ENCODE data around the gene NPY4R2.
"Not testable (repeated sequence)": the region's sequence is repeated elsewhere in the genome, so short reads cannot be mapped to it uniquely, and the experiment has no call there.

The NPY4R2 gene

DNA sequence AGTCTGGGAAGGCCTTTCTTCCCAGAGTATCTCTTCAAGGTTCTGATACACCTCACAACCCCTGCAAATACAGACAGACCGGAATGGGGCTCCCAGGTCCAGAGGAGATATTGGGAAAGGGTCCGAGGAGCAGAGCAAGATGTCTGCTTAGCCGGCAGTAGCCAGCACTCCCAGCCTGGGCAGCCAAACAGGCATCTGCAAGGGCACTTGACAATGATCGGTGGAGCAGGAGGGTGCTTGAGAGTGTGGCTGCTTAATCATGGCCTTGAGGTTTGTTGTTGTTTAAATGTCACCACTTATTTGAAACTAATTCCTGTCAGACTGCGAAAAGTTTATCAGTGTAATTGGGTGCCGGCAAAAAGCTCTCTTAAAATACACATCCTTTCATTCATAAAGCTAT lies 15.0 kb downstream of the NPY4R2 start:
- H3K27ac ChIP-seq (ENCODE audit: low read depth, low read length); H3K36me3 ChIP-seq (ENCODE audit: insufficient read depth, low read length); H3K4me1 ChIP-seq (ENCODE audit: control insufficient read depth, insufficient read depth, low read length, unreplicated experiment); H3K79me2 ChIP-seq (ENCODE audit: control insufficient read depth, insufficient read depth, low read length, unreplicated experiment); H3K27me3 ChIP-seq (ENCODE audit: insufficient read depth, low read length); H3K4me3 ChIP-seq (ENCODE audit: low read depth, low read length); H2AFZ ChIP-seq (ENCODE audit: low read length, unreplicated experiment): not testable (repeated sequence)

DNA sequence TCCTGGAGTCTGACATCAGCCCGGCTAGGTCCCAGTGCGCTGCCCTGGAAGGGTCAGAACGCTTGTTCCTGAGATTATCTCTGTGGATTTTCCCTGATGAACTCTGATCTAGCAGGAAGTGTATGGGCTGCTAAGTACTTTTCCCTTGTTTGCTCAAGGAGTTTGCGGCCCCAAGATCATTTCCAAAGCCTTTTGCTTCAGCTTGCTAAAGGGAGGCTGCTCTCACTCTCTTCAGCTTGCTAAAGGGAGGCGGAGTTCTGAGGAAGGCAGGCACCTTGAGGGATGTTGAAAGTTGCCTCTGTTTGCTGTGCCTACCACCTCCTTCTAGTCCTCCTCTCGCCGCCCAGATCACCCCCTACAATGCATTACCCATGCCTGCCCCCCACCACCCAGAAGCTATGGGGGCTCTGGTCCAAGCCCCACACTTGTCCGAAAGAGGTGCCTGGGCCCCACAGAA lies 18.3 kb downstream of the NPY4R2 start:
- H3K79me2 ChIP-seq (ENCODE audit: control insufficient read depth, insufficient read depth, low read length, unreplicated experiment); H3K4me3 ChIP-seq (ENCODE audit: low read depth, low read length); H3K36me3 ChIP-seq (ENCODE audit: insufficient read depth, low read length); H2AFZ ChIP-seq (ENCODE audit: low read length, unreplicated experiment); H3K27ac ChIP-seq (ENCODE audit: low read depth, low read length); H3K27me3 ChIP-seq (ENCODE audit: insufficient read depth, low read length); H3K4me1 ChIP-seq (ENCODE audit: control insufficient read depth, insufficient read depth, low read length, unreplicated experiment): not testable (repeated sequence)

DNA sequence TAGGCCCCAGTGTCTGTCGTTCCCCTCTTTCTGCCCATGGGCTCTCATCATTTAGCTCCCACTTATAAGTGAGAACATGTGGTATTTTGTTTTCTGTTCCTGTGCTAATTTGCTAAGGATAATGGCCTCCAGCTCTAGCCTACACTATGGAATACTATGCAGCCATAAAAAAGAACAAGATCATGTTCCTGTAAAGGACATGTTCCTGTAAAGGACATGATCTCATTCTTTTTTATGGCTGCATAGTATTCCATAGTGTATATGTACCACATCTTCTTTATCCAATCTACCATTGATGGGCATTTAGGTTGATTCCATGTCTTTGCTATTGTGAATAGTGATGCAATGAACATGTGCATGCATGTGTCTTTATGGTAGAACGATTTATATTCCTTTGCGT lies 19.2 kb downstream of the NPY4R2 start:
- not testable (repeated sequence) for H3K4me3 ChIP-seq (ENCODE audit: low read depth, low read length); H3K36me3 ChIP-seq (ENCODE audit: insufficient read depth, low read length); H2AFZ ChIP-seq (ENCODE audit: low read length, unreplicated experiment); H3K79me2 ChIP-seq (ENCODE audit: control insufficient read depth, insufficient read depth, low read length, unreplicated experiment); H3K27ac ChIP-seq (ENCODE audit: low read depth, low read length); H3K4me1 ChIP-seq (ENCODE audit: control insufficient read depth, insufficient read depth, low read length, unreplicated experiment); H3K27me3 ChIP-seq (ENCODE audit: insufficient read depth, low read length)

DNA sequence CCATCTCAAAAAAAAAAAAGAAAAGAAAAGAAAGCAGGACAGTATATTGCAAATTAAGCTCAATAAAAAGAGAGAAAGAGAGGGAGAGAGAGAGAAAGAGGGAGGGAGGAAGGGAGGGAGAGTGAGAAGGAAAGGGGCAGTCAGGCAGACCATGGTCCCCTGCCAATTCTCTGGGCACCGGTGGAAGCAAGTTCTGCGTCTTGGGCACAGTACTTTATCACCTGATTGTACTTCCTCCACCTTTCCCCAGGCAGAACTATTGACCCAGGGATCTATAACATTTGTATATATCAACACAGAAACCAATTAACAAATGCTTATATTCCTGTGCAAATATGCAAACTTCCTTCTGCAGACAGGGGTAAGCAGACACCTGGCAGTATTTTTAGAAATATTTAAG lies 22.4 kb downstream of the NPY4R2 start:
- H3K79me2 ChIP-seq (ENCODE audit: control insufficient read depth, insufficient read depth, low read length, unreplicated experiment); H3K36me3 ChIP-seq (ENCODE audit: insufficient read depth, low read length); H3K27me3 ChIP-seq (ENCODE audit: insufficient read depth, low read length): not testable (repeated sequence)

DNA sequence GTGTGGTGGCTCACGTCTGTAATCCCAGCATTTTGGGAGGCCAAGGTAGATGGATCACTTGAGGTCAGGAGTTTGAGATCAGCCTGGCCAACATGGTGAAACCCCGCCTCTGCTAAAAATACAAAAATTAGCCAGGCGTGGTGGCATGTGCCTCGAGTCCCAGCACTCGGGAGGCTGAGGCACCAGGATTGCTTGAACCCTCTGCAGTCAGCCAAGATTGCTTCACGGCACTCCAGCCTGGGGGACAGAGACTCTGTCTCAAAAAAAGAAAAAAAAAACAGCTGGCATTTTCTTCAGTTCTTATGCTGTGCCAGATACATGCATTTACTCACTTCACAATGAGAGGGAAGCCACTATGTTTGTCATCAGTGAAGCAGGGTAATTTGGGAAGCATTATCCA lies 22.9 kb downstream of the NPY4R2 start:
- not testable (repeated sequence) for H3K4me1 ChIP-seq (ENCODE audit: control insufficient read depth, insufficient read depth, low read length, unreplicated experiment); H2AFZ ChIP-seq (ENCODE audit: low read length, unreplicated experiment); H3K27ac ChIP-seq (ENCODE audit: low read depth, low read length); H3K27me3 ChIP-seq (ENCODE audit: insufficient read depth, low read length); H3K4me3 ChIP-seq (ENCODE audit: low read depth, low read length); H3K36me3 ChIP-seq (ENCODE audit: insufficient read depth, low read length); H3K79me2 ChIP-seq (ENCODE audit: control insufficient read depth, insufficient read depth, low read length, unreplicated experiment)

More for the DNA sequence above, 22.4 kb downstream of the NPY4R2 start:
- H3K4me1 ChIP-seq (ENCODE audit: control insufficient read depth, insufficient read depth, low read length, unreplicated experiment); H3K27ac ChIP-seq (ENCODE audit: low read depth, low read length); H3K4me3 ChIP-seq (ENCODE audit: low read depth, low read length); H2AFZ ChIP-seq (ENCODE audit: low read length, unreplicated experiment): not testable (repeated sequence)

DNA sequence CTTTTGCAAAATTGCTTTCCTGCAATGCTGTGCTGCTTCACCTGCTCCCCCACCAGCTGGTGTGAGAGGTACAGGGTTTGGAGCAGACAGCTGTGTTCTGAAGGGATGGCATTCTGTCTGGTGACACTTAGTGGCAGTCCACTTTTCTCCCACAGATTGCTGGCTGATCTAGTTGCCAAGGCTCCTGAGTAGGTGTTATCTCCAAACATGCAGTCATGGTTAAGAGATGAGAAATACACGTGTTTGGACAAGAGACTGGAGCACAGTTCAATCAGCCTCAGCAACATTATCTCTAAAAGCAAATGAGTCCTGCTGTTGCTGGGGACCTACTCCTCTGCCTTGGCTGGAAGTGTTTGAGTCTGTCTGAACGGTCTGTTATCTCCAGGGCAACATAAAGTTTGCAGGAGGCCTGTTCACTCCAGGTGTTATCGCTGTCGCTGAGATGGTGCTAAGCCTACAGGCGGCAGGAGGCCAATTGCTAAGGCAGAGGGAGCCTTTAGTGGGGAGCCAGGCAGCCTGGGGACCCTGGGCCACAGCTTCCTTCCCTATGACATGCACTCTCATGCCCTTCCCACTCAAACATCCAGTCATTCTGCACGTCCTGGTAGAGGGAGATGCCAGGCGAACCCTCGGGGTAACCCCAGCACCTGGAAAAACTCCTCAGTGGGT lies 24.0 kb downstream of the NPY4R2 start:
- not testable (repeated sequence) for H3K27ac ChIP-seq (ENCODE audit: low read depth, low read length); H3K4me1 ChIP-seq (ENCODE audit: control insufficient read depth, insufficient read depth, low read length, unreplicated experiment); H3K27me3 ChIP-seq (ENCODE audit: insufficient read depth, low read length); H3K4me3 ChIP-seq (ENCODE audit: low read depth, low read length); H3K79me2 ChIP-seq (ENCODE audit: control insufficient read depth, insufficient read depth, low read length, unreplicated experiment); H2AFZ ChIP-seq (ENCODE audit: low read length, unreplicated experiment); H3K36me3 ChIP-seq (ENCODE audit: insufficient read depth, low read length)

DNA sequence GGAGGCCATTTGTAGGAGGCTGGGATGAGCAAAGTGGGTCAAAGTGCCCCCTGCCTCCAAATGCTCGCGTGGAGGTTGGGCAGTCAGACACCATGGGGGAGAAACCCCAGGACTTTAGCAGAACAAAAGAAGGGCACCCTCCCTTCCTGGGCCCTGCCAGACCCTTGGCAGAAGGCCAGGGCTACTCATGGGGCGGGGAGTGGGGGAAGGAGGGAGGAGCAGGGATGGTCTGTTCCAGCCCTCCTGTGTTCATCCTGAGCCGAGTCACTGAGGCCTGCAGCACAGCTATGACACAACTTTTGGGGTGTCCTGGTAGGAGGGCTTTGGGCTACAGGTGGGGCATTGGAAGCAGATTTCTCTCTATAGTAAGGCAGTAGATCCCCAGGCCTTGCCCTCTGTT lies 24.9 kb downstream of the NPY4R2 start:
- H3K4me1 ChIP-seq (ENCODE audit: control insufficient read depth, insufficient read depth, low read length, unreplicated experiment); H3K27ac ChIP-seq (ENCODE audit: low read depth, low read length); H3K36me3 ChIP-seq (ENCODE audit: insufficient read depth, low read length); H3K27me3 ChIP-seq (ENCODE audit: insufficient read depth, low read length); H3K79me2 ChIP-seq (ENCODE audit: control insufficient read depth, insufficient read depth, low read length, unreplicated experiment); H3K4me3 ChIP-seq (ENCODE audit: low read depth, low read length); H2AFZ ChIP-seq (ENCODE audit: low read length, unreplicated experiment): not testable (repeated sequence)

DNA sequence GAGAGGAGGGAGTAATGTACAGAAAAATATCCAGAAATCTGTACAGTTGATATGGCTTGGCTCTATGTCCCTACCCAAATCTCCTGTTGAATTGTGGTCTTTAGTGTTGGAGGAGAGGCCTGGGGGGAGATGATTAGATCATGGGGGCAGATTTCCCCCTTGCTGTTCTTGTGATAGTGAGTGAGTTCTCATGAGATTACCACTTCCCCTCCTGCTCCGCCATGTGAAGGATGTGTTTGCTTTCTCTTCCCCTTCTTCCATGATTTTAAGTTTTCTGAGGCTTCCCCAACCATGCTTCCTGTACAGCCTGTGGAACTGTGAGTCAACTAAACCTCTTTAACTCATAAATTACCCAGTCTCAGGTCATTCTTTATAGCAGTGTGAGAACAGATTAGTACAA lies 29.0 kb downstream of the NPY4R2 start:
- not testable (repeated sequence) for H3K36me3 ChIP-seq (ENCODE audit: insufficient read depth, low read length); H3K27ac ChIP-seq (ENCODE audit: low read depth, low read length); H2AFZ ChIP-seq (ENCODE audit: low read length, unreplicated experiment); H3K4me1 ChIP-seq (ENCODE audit: control insufficient read depth, insufficient read depth, low read length, unreplicated experiment); H3K27me3 ChIP-seq (ENCODE audit: insufficient read depth, low read length); H3K4me3 ChIP-seq (ENCODE audit: low read depth, low read length); H3K79me2 ChIP-seq (ENCODE audit: control insufficient read depth, insufficient read depth, low read length, unreplicated experiment)

DNA sequence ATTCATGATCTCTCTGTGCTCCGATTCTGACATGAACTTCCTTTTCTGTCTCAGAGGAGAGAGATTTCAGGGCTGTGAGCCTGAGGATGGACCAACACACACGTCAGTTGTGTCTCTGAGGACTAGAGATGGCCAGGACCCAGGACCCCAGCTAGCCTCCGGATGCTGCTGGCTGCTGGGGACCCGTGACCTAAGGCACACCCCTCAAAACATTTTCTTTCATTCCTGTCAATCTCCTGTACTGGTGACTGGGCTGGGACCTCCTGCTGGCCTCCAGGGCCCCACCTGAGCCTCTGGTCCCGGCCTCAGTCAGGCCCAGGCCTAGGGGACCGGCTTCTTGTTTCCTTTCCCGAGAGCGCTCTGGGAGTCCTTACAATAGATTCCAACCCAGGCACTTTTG lies 38.7 kb downstream of the NPY4R2 start:
- not testable (repeated sequence) for H3K36me3 ChIP-seq (ENCODE audit: insufficient read depth, low read length); H3K4me1 ChIP-seq (ENCODE audit: control insufficient read depth, insufficient read depth, low read length, unreplicated experiment); H3K27me3 ChIP-seq (ENCODE audit: insufficient read depth, low read length); H2AFZ ChIP-seq (ENCODE audit: low read length, unreplicated experiment); H3K4me3 ChIP-seq (ENCODE audit: low read depth, low read length); H3K79me2 ChIP-seq (ENCODE audit: control insufficient read depth, insufficient read depth, low read length, unreplicated experiment); H3K27ac ChIP-seq (ENCODE audit: low read depth, low read length)

DNA sequence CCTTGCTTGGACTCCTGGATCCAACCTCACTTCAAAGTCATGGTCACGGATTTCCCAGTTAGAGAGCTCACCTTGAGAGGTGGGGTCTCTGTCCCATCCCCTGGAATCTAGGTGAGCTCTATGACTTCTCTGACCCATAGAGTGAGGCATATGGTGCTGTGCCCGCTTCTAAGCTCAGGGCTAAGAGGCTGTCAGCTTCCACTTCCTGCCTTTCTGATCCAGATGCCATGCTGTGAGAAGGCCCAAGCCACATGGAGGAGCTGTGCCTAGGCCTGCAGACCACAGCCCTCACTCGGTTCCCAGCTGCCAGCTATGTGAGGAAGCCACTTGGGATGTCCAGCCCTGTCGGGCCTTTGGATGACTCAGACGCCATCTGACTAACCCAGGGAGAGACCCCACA lies 41.2 kb downstream of the NPY4R2 start:
- H3K4me3 ChIP-seq (ENCODE audit: low read depth, low read length); H3K27ac ChIP-seq (ENCODE audit: low read depth, low read length); H3K36me3 ChIP-seq (ENCODE audit: insufficient read depth, low read length); H3K79me2 ChIP-seq (ENCODE audit: control insufficient read depth, insufficient read depth, low read length, unreplicated experiment); H2AFZ ChIP-seq (ENCODE audit: low read length, unreplicated experiment); H3K4me1 ChIP-seq (ENCODE audit: control insufficient read depth, insufficient read depth, low read length, unreplicated experiment); H3K27me3 ChIP-seq (ENCODE audit: insufficient read depth, low read length): not testable (repeated sequence)

DNA sequence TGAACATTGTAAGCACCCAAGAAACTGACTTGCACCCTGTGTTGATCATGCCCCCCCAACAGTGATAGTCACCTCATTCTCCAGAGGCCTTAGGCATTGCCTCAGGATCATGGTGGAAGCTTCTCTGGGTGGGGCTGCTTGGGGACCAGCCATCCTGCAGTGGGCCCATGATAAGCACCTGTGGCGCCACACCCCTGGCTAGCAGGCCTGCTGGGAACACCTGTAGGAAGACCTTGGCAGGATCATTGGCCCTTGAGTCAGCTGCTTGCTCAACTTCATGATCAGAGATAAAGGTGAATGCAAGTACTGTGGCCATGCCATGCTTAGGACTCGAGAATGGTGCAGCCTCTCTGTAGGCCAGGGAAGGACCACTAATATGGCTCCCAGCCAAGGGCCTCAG lies 42.2 kb downstream of the NPY4R2 start:
- H3K4me1 ChIP-seq (ENCODE audit: control insufficient read depth, insufficient read depth, low read length, unreplicated experiment); H3K79me2 ChIP-seq (ENCODE audit: control insufficient read depth, insufficient read depth, low read length, unreplicated experiment); H3K36me3 ChIP-seq (ENCODE audit: insufficient read depth, low read length); H3K27me3 ChIP-seq (ENCODE audit: insufficient read depth, low read length); H3K27ac ChIP-seq (ENCODE audit: low read depth, low read length); H2AFZ ChIP-seq (ENCODE audit: low read length, unreplicated experiment); H3K4me3 ChIP-seq (ENCODE audit: low read depth, low read length): not testable (repeated sequence)

All from ACC112 (cell line).